GM18526 (cell line): ENCODE results near the gene ASIC1.
A peak's percentile ranks its signal among the peaks of the same experiment; 100 is the strongest.

Source experiments
- POLR2A ChIP-seq: IDR thresholded peaks from 3 replicates; pipeline ENCODE4 v1.6.1; 2011; ENCODE audit not compliant: insufficient read length; ENCODE audit errors: extremely low read depth

The ASIC1 gene

GRCh38 chr12:50103767-50104321 is 46.4 kb downstream of the ASIC1 start, which contains the start of gene GPD1:
GPD1 (plus strand) TSS chr12:50104008; CDS start chr12:50104051, 43 bp downstream.
- no peak for TF ChIP-seq POLR2A

GRCh38 chr12:50104417-50105366 is 47.3 kb downstream of the ASIC1 start:
- no peak for TF ChIP-seq POLR2A

- TF ChIP-seq POLR2A = no peak
Measured at GRCh38 chr12:50105913-50106450, 48.6 kb downstream of the ASIC1 start.

- TF ChIP-seq POLR2A = no peak
Measured at GRCh38 chr12:50106907-50107306, 49.5 kb downstream of the ASIC1 start.

GRCh38 chr12:50107416-50108268 is 50.2 kb downstream of the ASIC1 start:
- TF ChIP-seq POLR2A = no peak

- TF ChIP-seq POLR2A = no peak
Measured at GRCh38 chr12:50109319-50109718, 51.9 kb downstream of the ASIC1 start.

GRCh38 chr12:50110127-50110761 is 52.8 kb downstream of the ASIC1 start:
- TF ChIP-seq POLR2A = no peak

- TF ChIP-seq POLR2A = peak; percentile 63
Measured at GRCh38 chr12:50110762-50111351, 53.5 kb downstream of the ASIC1 start.

GRCh38 chr12:50111395-50111692 is 53.9 kb downstream of the ASIC1 start:
- no peak for TF ChIP-seq POLR2A

- peak; percentile 96 for TF ChIP-seq POLR2A
Measured at GRCh38 chr12:50111693-50112455, 54.5 kb downstream of the ASIC1 start, which contains the start of gene COX14. COX14 (plus strand) TSS chr12:50112236; CDS start chr12:50120044, 7,808 bp downstream.

GRCh38 chr12:50112456-50113218 is 55.2 kb downstream of the ASIC1 start:
- TF ChIP-seq POLR2A = no peak

GRCh38 chr12:50117057-50117622 is 59.7 kb downstream of the ASIC1 start:
- no peak for TF ChIP-seq POLR2A

- TF ChIP-seq POLR2A = no peak
Measured at GRCh38 chr12:50119387-50119786, 62.0 kb downstream of the ASIC1 start.

- no peak for TF ChIP-seq POLR2A
Measured at GRCh38 chr12:50120521-50120920, 63.1 kb downstream of the ASIC1 start.
